H9 (cell line): ENCODE measurements around the gene CELA2B. TPM values are rescaled to one million over a fixed set of nuclear protein-coding genes. Genes with fewer than 3 reads are reported as not detected.

ENCODE experiments used
- DNase-seq: peaks from one replicate; pipeline ENCODE4 v3.0.0-alpha.2; 2017
- H2AFZ ChIP-seq: one replicate; pipeline ENCODE4 v1.6.1; 2013; ENCODE audit warnings: mild to moderate bottlenecking, low read length, control low read depth, moderate library complexity
- H2AK5ac ChIP-seq: 2 replicates; pipeline ENCODE4 v1.6.1; 2013; ENCODE audit warnings: low read length, control low read depth, mixed read lengths; ENCODE audit not compliant: insufficient read length
- H2BK120ac ChIP-seq: one replicate; pipeline ENCODE4 v1.6.1; 2013; ENCODE audit warnings: low read depth, mild to moderate bottlenecking, low read length, control low read depth, inconsistent platforms; ENCODE audit not compliant: poor library complexity, severe bottlenecking
- H2BK12ac ChIP-seq: 2 replicates; pipeline ENCODE4 v1.6.1; 2013; ENCODE audit warnings: low read length, control low read depth, mixed read lengths, low read depth; ENCODE audit not compliant: insufficient read length
- H2BK15ac ChIP-seq: 2 replicates; pipeline ENCODE4 v1.6.1; 2013; ENCODE audit warnings: low read depth, low read length, control low read depth
- H2BK20ac ChIP-seq: one replicate; pipeline ENCODE4 v1.6.1; 2013; ENCODE audit warnings: low read depth, mild to moderate bottlenecking, low read length, control low read depth, inconsistent platforms; ENCODE audit not compliant: poor library complexity, severe bottlenecking
- H2BK5ac ChIP-seq: 2 replicates; pipeline ENCODE4 v1.6.1; 2013; ENCODE audit warnings: low read length, control low read depth, mixed read lengths; ENCODE audit not compliant: insufficient read length
- H3K14ac ChIP-seq: 2 replicates; pipeline ENCODE4 v1.6.1; 2013; ENCODE audit warnings: low read length, control low read depth; ENCODE audit not compliant: insufficient read depth
- H3K18ac ChIP-seq: 2 replicates; pipeline ENCODE4 v1.6.1; 2013; ENCODE audit warnings: low read depth, mild to moderate bottlenecking, mixed read lengths, low read length, control low read depth; ENCODE audit not compliant: insufficient read length
- H3K23ac ChIP-seq: 2 replicates; pipeline ENCODE4 v1.6.1; 2013; ENCODE audit warnings: low read length, control low read depth, mixed read lengths, low read depth; ENCODE audit not compliant: insufficient read length
- H3K23me2 ChIP-seq: 2 replicates; pipeline ENCODE4 v1.6.1; 2013; ENCODE audit warnings: low read depth, mild to moderate bottlenecking, mixed read lengths, low read length, control low read depth; ENCODE audit not compliant: insufficient read length, poor library complexity, severe bottlenecking
- H3K27ac ChIP-seq: 2 replicates; pipeline ENCODE4 v1.5.1; 2013; ENCODE audit warnings: low read length, control low read depth, mixed read lengths, low read depth; ENCODE audit not compliant: insufficient read length
- H3K27me3 ChIP-seq: 2 replicates; pipeline ENCODE4 v1.6.1; 2013; ENCODE audit warnings: low read length, control low read depth, inconsistent platforms; ENCODE audit not compliant: insufficient read depth
- H3K4ac ChIP-seq: 2 replicates; pipeline ENCODE4 v1.6.1; 2013; ENCODE audit warnings: low read depth, mild to moderate bottlenecking, control low read depth, inconsistent platforms, low read length, moderate library complexity
- H3K4me1 ChIP-seq: 2 replicates; pipeline ENCODE4 v1.6.1; 2013; ENCODE audit warnings: low read length, control low read depth, inconsistent platforms; ENCODE audit not compliant: insufficient read depth
- H3K4me2 ChIP-seq: 2 replicates; pipeline ENCODE4 v1.6.1; 2013; ENCODE audit warnings: low read length, control low read depth, mixed read lengths; ENCODE audit not compliant: insufficient read length, insufficient read depth
- H3K56ac ChIP-seq: 2 replicates; pipeline ENCODE4 v1.6.1; 2013; ENCODE audit warnings: low read depth, mild to moderate bottlenecking, mixed read lengths, low read length, control low read depth; ENCODE audit not compliant: insufficient read length
- H3K79me1 ChIP-seq: 2 replicates; pipeline ENCODE4 v1.6.1; 2013; ENCODE audit warnings: low read depth, mild to moderate bottlenecking, moderate library complexity, low read length, control low read depth, inconsistent platforms; ENCODE audit not compliant: insufficient read depth, poor library complexity, severe bottlenecking
- H3K79me2 ChIP-seq: 2 replicates; pipeline ENCODE4 v1.6.1; 2013; ENCODE audit warnings: low read length, control low read depth, inconsistent platforms; ENCODE audit not compliant: insufficient read depth
- H3K9ac ChIP-seq: 2 replicates; pipeline ENCODE4 v1.6.1; 2013; ENCODE audit warnings: low read length, control low read depth, mixed read lengths; ENCODE audit not compliant: insufficient read length; ENCODE audit errors: extremely low read depth
- H3K9me3 ChIP-seq: one replicate; pipeline ENCODE4 v1.6.1; 2013; ENCODE audit warnings: low read depth, low read length, inconsistent platforms; ENCODE audit not compliant: control insufficient read depth
- H3T11ph ChIP-seq: one replicate; pipeline ENCODE4 v1.6.1; 2013; ENCODE audit warnings: mild to moderate bottlenecking, low read length, control low read depth, inconsistent platforms
- H4K20me1 ChIP-seq: one replicate; pipeline ENCODE4 v1.6.1; 2013; ENCODE audit not compliant: control insufficient read depth, insufficient read length, insufficient read depth
- H4K5ac ChIP-seq: 2 replicates; pipeline ENCODE4 v1.6.1; 2013; ENCODE audit warnings: low read depth, mild to moderate bottlenecking, mixed read lengths, low read length, control low read depth; ENCODE audit not compliant: insufficient read length
- H4K8ac ChIP-seq: replicated peaks from 2 replicates; pipeline ENCODE4 v1.6.1; 2013; ENCODE audit warnings: low read length, control low read depth, mixed read lengths, low read depth; ENCODE audit not compliant: insufficient read length
- H4K91ac ChIP-seq: 2 replicates; pipeline ENCODE4 v1.6.1; 2013; ENCODE audit warnings: low read depth, mild to moderate bottlenecking, moderate library complexity, mixed read lengths, low read length, control low read depth; ENCODE audit not compliant: insufficient read length
- H3K27ac Mint-ChIP-seq, 3 experiments: 2 replicates in 2 of 3; 3 replicates in 1 of 3; pipeline ENCODE4 v1.8.0; 2020 to 2021; ENCODE audit warnings: mixed read lengths in 3 of 3, mild to moderate bottlenecking in 1 of 3, moderate library complexity in 1 of 3
- H3K27me3 Mint-ChIP-seq: 2 replicates; pipeline ENCODE4 v1.8.0; 2021; ENCODE audit warnings: low read depth, mild to moderate bottlenecking, moderate library complexity, mixed read lengths
- H3K36me3 Mint-ChIP-seq, 3 experiments: 2 replicates in 2 of 3; 3 replicates in 1 of 3; pipeline ENCODE4 v1.8.0; 2020 to 2021; ENCODE audit warnings: low read depth in 3 of 3, mixed read lengths in 3 of 3; ENCODE audit not compliant: insufficient read depth in 1 of 3
- H3K4me1 Mint-ChIP-seq, 2 experiments: 2 replicates each; pipeline ENCODE4 v1.8.0; 2020; ENCODE audit warnings: mixed read lengths in 2 of 2
- H3K4me3 Mint-ChIP-seq, 2 experiments: 2 replicates in 1 of 2; 3 replicates in 1 of 2; pipeline ENCODE4 v1.8.0; 2020 to 2021; ENCODE audit warnings: mild to moderate bottlenecking in 2 of 2, mixed read lengths in 2 of 2, moderate library complexity in 1 of 2
- H3K9me3 Mint-ChIP-seq, 2 experiments: 2 replicates in 1 of 2; 3 replicates in 1 of 2; pipeline ENCODE4 v1.8.0; 2020; ENCODE audit warnings: mild to moderate bottlenecking in 2 of 2, mixed read lengths in 2 of 2, moderate library complexity in 1 of 2
- WGBS: extraction: QIAGEN DNeasy Blood & Tissue Kit; methylation state at CpG from one replicate; pipeline ENCODE4 v1.1.7; 2013; ENCODE audit warnings: missing lambda C conversion rate, low lambda C conversion rate, mixed read lengths; ENCODE audit not compliant: insufficient read length; ENCODE audit errors: extremely low coverage; 5-methylcytosine and 5-hydroxymethylcytosine counted together
- total RNA-seq: library from RNA; stranded (reverse); gene quantifications from 2 replicates; pipeline ENCODE4 v1.2.1, GENCODE V29; 2021
- TF ChIP-seq, protein P1 (sequence below): fragments of 200-600 bp; sonication (generic); conservative IDR thresholded peaks from 3 replicates; pipeline ENCODE4 v1.8.0; 2021; ENCODE audit warnings: antibody characterized with exemption, mild to moderate bottlenecking

Gene CELA2B
- total RNA-seq, 1 experiment from 2014 or later = not detected

DNA sequence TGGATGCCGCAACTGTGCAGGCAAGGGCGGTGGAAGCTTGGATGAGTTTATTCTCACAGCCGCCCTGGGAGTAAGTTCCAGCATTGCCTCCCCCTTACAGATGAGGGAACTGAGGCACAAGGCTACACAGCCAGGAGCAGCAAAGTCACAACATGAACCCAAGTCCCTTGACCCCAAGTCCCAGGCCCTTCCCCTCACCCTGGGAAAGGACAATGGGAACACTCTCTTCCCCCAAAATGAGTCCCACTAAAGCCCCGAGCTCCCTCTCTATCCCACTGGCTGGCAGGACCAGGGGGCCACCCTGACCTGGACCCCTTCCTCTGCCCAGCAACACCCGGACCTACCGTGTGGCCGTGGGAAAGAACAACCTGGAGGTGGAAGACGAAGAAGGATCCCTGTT lies 33.8 kb upstream of the CELA2B start:
- H3K27ac ChIP-seq = no peak overlapping the region
- H4K20me1 ChIP-seq = no peaks in the 10 kb centered on the region
- H3K23ac ChIP-seq = no peak overlapping the region
- no peak overlapping the region for H3K18ac ChIP-seq
- H2BK120ac ChIP-seq = no peak overlapping the region
- DNase-seq = no peak
- no peak overlapping the region for H2AK5ac ChIP-seq
- no peak overlapping the region for H4K91ac ChIP-seq
- no peak overlapping the region for H2AFZ ChIP-seq
- H2BK5ac ChIP-seq = no peak overlapping the region
- H3K79me2 ChIP-seq = no peaks in the 10 kb centered on the region
- Mint-ChIP-seq H3K27ac (no peak overlapping the region; a peak in 2 of 7 replicates), H3K9me3 (no peaks in the 10 kb centered on the region; a peak in 1 of 5 replicates), H3K4me1 (no peaks in the 10 kb centered on the region), H3K27me3 (peaks cover 4% of the 10 kb centered on the region), H3K4me3 (no peak overlapping the region), H3K36me3 (no peaks in the 10 kb centered on the region)
- H3K27me3 ChIP-seq = no peaks in the 10 kb centered on the region
- no peaks in the 10 kb centered on the region for H3K23me2 ChIP-seq
- H3K9me3 ChIP-seq = no peaks in the 10 kb centered on the region
- H3K4me2 ChIP-seq = no peak overlapping the region
- no peak overlapping the region for H3K9ac ChIP-seq
- no peak overlapping the region for H2BK12ac ChIP-seq
- H3K79me1 ChIP-seq = no peaks in the 10 kb centered on the region
- H3T11ph ChIP-seq = no peak overlapping the region
- H4K5ac ChIP-seq = no peak overlapping the region
- H2BK20ac ChIP-seq = no peak overlapping the region
- H4K8ac ChIP-seq = no peak overlapping the region
- H3K56ac ChIP-seq = no peak overlapping the region
- WGBS = no CpG with 5 or more reads among the region's 8 CpGs
- H3K4ac ChIP-seq = no peak overlapping the region
- no peak overlapping the region for H2BK15ac ChIP-seq
- no peak overlapping the region; the same call in 1 of the 2 replicates for H3K14ac ChIP-seq
- TF ChIP-seq, protein P1, sequence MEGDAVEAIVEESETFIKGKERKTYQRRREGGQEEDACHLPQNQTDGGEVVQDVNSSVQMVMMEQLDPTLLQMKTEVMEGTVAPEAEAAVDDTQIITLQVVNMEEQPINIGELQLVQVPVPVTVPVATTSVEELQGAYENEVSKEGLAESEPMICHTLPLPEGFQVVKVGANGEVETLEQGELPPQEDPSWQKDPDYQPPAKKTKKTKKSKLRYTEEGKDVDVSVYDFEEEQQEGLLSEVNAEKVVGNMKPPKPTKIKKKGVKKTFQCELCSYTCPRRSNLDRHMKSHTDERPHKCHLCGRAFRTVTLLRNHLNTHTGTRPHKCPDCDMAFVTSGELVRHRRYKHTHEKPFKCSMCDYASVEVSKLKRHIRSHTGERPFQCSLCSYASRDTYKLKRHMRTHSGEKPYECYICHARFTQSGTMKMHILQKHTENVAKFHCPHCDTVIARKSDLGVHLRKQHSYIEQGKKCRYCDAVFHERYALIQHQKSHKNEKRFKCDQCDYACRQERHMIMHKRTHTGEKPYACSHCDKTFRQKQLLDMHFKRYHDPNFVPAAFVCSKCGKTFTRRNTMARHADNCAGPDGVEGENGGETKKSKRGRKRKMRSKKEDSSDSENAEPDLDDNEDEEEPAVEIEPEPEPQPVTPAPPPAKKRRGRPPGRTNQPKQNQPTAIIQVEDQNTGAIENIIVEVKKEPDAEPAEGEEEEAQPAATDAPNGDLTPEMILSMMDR = no peak
- H3K4me1 ChIP-seq = no peaks in the 10 kb centered on the region
